ENCODE measurements around the gene SEC61A1.

The SEC61A1 gene

DNA sequence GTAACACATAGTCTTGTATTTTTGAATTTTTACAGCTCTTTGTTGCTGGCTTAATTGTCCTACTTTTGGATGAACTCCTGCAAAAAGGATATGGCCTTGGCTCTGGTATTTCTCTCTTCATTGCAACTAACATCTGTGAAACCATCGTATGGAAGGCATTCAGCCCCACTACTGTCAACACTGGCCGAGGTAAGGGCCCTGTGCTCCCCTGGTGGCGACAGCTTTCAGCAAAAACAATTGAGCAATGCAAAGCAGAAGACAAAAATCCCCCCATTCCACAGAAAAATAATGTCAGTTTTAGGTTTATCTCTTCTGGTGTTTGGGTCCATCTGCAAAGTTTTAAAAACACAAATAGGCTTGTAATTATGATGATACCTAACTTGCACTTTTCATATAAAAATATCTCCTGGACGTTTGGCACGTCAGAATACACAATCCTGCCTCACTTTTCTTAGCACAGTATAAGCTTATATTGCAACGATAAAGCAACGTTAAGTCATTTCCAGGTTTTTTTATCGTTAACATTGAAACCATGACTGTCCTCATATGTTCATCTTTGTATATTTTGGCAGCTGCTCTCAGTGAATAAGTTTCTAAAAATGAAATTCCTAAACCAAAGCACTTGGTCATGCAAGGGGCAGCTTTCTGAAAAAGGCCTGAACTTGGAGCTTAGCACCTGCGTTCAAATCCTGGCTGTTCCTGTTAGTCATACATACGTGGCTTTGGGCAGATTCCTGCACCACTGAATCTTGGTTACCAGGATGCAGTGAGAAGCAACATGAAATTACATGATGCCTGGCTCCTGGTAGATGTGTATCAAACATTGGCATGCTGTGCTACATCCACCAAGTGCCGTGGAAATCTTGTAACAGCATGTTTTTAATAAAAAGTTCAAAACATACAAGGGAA lies 8.5 kb downstream of the SEC61A1 start:
- DNase-seq = no peak

DNA sequence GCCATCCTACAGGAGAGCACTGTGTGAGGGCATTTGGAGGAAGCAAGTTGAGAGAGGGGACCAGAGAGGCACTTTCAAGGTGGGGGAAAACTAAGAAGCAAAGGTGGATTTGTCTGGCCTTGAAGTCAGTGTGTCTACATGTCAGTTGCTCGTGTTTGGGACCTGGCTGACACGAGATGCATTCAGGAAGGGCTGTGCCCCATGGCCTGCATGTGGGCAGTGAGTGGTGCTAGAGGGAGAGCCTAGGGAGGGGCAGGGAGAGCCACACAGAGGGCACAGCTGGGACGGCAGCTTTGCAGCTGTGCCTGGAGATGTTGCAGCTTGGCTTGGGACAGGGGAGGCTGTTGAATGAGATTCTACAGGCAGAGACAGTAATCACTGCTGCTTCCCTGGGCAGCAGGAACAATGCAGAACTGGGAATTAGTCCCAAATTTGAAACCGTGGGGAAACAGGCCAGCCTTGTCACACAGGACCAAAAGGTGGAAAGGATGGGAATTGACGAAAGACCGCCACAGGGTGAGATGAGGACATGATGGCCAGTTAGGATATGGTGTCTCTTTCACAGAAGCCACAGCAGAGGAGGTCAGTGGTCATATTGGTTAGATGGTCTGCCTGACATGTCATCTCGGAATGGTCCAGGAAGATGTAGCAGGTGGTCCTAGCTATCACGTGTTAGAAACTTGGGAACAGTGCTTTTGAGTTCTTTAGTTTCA lies 10.0 kb downstream of the SEC61A1 start:
- DNase-seq = no peak

DNA sequence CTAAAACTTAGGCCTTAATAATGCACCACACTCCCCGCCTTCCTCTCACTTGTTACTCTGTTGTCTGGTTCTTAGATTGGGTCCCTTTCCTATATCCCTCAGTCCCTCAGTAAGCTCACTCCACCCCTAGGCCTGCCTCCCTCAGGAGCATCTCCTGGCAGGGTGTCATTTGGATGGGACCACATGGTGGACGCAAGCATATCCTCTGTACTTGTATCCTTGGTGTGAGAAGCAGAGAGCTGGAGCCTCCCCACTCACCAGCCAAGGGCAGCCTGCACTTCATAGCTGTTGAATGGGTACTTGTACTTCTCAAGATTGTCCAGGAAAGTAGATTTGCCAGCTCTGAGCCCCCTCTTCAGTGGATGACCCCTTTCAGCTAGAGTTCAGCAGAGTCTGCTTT lies 11.6 kb downstream of the SEC61A1 start:
- DNase-seq = no peak

DNA sequence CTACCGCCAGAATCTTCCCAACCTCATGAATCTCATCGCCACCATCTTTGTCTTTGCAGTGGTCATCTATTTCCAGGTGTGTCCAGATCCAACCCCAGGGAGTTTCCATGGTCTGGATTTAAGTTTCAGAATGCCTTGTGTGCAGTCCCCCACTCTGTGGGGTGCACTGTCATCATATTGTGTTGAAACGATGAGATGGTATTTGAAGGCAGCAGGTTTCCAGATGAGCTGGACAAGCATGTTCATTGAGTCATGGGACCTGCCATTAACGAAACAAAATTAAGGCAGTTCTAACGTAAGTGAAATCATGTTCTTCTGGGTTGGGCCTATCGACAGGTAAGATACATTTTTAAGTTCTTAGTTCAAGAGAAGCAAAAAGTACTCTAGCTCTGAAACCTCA lies 12.7 kb downstream of the SEC61A1 start:
- DNase-seq = no peak

DNA sequence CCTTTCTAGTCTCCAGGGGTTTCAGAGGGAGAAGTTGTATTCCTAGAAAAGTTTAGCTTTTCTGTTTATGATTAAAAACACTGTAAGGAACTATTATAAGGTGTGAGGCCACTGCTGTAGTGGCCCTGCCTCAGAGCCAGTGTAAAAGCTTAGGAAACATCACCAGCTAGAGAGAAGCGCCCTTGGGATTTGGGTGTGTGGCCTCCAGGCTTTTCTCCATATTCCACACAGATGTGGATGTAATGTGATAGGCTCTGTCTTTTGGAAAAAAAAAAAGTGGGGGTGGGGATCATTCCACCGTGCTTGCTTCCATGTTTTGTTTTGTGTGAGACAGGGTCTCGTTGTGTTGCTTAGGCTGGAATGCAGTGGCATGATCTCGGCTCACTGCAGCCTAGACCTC lies 13.9 kb downstream of the SEC61A1 start:
- DNase-seq = no peak

DNA sequence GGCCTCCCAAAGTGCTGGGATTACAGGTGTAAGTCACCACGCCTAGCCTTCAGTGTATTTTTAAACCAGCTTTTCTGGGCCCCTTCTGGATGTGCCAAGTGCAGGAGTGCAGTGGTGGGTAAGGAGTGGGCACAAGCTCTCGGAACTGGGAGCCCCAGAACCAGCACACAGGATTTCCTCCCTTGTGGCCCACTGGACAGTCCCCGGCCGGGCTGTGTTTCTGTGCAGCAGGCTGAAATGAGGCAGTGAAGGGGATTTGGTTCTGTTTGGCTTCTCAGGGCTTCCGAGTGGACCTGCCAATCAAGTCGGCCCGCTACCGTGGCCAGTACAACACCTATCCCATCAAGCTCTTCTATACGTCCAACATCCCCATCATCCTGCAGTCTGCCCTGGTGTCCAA lies 14.4 kb downstream of the SEC61A1 start:
- DNase-seq = no peak

DNA sequence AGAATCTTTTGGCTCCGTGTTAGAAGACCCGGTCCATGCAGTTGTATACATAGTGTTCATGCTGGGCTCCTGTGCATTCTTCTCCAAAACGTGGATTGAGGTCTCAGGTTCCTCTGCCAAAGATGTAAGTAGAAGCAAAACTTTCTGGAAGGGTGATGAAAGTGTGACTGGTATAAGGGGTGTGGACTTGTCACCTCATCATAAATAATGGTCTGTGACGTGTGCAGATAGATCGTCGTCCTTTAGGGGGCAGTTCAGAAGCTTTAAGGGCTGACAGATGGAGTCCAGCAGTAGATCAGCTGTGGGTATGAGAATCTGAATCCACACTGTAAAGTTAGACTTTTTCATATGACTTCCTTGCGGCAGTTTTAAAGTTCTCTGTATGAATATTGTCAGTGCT lies 15.3 kb downstream of the SEC61A1 start:
- no peak for DNase-seq

DNA sequence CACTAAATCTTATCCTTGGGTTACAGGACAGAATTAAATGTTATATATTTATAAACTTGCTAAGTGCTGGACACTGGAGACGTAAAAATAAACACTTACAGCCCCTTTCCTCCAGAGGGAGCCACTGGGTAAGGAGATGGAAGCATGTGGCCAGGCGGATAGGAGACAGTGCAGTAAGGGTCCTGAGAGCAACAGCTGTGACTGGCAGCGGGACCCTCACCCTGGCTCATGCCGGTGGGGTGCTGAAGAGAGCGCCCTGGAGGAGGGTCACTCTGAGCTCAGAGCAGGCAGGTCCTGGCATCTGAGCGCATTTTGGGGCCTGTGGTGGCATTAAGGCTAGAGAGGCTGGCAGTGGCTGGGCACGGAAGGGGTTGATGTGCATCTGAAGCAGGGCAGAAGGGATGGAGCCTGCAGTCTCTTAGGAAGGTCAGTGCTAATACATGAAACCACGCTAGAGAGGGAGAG lies 16.0 kb downstream of the SEC61A1 start:
- no peak for DNase-seq

DNA sequence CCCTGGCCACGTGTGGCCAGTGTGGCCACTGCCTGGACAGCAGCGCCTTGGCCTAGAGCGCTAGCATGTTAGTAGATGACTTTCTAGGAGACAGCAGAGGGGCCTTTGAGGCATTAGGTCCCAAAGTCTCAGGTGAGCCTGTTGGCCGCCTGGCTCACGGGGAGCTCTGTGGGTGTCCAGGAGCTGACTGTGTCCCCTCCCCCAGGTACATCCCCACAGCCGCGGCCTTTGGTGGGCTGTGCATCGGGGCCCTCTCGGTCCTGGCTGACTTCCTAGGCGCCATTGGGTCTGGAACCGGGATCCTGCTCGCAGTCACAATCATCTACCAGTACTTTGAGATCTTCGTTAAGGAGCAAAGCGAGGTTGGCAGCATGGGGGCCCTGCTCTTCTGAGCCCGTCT lies 17.0 kb downstream of the SEC61A1 start:
- no peak for DNase-seq

DNA sequence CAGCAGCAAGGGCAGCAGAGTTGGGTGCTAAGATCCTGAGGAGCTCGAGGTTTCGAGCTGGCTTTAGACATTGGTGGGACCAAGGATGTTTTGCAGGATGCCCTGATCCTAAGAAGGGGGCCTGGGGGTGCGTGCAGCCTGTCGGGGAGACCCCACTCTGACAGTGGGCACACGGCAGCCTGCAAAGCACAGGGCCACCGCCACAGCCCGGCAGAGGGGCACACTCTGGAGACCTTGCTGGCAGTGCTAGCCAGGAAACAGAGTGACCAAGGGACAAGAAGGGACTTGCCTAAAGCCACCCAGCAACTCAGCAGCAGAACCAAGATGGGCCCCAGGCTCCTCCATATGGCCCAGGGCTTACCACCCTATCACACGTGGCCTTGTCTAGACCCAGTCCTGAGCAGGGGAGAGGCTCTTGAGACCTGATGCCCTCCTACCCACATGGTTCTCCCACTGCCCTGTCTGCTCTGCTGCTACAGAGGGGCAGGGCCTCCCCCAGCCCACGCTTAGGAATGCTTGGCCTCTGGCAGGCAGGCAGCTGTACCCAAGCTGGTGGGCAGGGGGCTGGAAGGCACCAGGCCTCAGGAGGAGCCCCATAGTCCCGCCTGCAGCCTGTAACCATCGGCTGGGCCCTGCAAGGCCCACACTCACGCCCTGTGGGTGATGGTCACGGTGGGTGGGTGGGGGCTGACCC lies 18.8 kb downstream of the SEC61A1 start:
- no peak for DNase-seq

DNA sequence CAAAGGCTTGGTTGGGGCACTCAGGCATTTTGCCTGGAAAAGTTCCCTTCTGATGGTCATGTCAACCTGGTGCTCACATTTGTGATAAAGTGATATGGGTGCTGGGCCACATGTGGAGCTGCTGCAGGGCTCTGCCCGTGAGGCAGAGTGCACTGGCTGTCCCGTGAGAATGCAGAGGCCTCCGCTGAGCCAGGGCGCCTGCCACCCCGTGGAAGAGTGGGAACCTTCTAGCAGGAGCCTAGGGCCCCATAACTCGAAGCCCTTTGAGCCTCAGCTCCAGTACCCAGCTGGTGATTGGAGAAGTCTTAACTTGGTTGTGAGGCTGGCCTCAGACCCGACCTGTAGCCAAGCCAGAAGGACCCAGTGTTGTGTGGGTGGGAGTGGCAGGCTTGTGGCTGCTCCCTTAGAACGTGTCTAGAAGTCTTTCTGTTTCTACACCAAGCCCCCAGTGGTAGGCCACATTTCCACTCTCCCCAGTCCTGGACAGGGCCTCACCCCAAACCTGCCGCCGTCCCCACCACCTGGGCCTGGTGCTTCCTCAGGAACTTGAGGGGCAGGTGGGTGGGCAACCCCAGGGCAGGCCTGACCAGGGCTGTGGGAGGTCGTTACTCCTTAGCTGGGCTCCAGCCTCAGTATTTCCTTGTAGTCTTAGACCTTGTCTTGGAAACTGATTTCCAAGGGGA lies 19.7 kb downstream of the SEC61A1 start:
- DNase-seq = no peak

DNA sequence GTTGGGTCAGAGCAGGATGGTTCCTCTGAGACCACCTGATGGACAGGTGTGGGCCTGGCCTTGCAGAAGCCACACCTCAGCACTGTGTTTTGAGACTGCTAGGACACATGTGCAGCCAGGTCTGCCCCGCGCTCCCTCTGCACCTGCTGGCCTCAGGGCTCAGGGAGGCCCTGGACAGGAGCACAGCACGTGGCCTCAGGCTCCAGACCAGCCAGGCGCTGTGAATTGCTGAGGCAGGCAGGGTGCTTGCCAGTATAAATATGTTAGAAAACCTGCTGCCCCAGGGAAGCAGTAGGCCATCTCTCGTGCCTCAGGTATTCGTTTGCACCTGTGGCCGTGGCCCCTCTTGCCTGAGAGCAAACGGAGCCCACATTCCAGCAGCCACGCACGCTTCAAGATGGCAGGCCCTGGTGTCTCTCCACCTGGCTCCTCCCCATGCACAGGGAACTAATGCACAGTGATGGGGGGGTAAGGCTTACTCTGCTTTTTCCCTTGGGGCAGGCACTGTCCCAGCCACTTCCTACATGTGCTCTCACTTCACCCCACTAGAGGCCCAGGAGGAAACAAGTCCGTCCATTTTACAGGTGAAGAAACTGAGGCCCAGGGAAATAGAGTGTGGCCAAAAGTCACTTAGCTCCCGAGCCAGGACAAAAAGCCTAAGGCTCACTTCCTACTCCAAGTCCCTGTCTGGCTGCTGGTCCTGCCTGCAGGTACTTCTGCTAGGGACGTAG lies 20.4 kb downstream of the SEC61A1 start:
- no peak for DNase-seq

DNA sequence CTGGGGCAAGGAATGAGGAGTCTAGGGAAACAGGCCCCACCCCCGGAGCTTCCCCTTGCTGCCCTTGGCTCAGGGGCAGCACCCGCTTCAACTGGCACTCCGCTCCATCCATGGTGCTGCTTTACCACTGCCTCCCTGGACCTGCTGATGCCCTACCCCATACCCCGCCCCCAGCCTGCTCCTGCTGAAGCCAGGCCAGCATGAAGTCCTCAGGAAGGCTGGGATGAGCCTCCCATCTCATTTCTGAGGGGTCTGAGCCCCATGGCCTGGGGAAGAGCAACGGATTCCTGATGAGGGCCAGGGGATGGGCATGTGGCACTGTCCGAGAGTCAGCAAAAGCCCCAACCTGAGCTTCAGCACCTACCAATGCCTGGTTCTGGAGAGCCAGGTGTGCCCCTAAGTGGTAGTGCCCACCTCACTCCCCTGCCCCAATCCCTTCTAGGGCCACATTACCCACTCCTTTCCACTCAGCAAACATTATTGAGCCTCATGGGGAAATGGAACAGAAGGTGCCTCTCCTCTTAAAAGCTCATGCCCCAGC lies 21.0 kb downstream of the SEC61A1 start:
- DNase-seq = no peak

DNA sequence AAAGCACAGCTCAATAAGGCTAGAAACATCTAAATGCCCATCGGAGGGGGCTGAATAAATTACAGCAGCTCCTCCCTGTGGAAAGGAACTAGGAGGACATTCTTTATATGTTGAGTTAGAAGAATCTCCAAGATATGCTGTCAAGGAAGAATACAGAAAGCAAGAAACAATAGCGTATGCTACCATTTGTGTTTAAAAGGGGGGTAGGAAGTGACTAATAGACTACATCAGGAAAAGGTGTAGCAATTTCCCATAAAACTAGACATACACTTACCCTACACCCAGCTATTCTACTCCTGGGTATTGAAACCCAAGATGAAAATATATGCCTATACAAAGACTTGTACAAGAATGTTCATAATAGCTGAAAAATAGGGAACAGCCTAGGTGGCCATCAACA lies 21.6 kb downstream of the SEC61A1 start:
- no peak for DNase-seq

DNA sequence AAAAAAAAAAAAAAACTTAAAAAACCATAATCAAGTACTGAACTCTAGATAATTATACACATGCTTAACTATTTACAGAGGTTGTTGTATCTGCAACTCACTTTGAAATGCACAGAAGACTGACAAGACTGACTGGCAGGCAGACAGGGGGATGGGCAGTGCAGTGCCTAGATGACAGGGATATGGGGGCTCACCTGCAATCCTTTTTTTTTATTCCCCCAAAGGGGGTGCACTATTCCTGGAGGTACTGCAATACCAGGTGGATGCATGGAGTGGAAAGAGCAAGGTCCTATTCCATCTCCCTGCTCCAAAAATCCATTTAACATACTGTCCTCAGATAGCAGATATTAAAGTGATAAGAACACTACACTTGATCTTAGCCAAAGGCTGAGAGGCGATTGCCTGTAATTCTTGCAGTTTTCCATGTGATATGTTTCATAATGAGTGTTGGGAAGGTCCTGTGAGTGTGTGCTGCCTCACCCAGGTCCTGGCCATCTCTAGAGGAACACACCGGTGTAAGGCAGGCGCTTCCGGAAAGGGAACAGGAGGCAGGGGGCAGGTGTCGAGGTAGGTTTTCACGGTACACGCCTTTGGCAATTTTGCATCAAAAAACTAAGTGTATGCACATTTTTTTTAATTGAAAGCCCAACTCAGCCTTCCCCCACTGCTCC lies 22.7 kb downstream of the SEC61A1 start:
- DNase-seq = no peak

DNA sequence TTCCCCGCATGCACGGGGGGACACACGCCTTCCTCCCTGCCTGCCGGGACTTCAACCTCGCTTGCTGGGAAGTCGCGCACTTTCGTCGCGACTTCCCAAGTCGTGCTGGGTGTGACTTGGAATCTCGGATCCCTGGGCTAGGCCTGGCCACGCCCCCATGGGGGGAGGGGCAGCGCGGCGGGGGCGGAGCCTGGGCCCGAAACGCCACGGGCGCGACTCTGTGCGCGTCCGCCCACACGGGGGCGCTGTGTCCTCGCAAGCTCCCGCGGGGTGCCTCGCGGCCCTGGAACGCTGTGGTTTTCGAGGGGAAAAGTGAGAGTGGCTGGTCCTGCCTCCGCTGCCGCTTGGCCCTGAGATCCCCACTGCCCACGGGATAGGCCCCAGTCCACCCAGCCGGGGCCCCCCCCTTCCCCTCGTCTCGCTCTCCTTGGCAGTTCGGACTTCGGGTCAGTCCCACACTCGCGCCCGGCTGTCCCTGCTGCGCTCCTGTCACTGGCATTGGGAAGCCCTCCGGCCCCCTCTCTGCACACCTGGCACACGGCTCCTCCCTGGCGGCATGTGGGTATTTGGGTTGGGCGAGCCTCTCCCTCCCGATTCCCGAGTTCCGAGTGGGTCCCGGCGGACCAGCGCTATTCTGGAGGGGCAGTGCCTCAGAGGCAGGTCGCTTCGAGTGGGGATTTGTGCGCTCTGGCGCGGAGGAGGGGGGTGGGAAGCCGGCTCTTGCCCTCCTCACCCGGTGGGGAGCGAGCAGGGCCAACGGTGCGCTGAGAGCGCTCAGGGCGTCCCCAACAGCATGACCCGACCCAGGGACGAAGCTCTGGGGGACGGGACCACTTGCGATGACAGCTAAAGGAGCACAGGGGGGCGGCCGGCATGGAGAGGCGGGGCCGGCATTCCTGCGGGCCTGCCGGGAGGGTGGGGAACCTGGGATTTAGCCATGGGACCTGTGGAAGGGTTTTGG lies 23.6 kb downstream of the SEC61A1 start:
- DNase-seq = no peak

DNA sequence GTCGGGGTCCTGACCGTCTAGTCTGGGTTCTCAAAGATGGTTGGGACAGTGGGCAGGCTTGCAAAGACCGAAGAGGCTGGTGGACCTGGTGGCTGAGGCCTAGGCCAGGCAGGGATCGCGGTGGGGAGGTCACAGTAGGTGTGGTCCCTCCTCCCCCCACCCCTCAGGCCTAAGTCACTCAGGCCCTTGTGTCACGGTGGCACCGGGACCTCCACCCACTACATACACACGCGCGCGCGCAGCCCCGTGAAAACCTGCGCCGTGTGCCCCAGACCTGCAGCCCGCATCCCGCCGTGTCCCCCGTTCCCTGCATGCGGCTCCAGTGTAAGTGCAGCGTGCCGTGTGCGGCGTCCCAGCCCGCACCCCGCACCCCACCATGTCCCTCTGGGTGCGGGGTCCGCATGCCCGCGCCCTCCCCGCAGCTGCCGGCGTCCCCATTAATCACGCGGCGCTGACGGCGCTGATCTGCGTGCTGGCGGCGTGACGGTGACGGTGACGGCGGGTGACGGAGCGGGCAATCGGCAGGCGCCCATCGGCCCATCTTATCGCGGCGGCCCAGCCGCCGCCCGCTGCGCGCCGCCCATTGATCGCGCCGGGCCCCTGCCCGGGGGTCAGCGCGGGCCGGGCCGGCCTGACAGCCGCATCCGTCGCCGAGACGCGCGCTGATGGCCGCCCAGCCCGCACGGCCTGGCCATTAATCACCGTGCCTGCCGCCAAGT lies 24.4 kb downstream of the SEC61A1 start:
- DNase-seq = no peak

DNA sequence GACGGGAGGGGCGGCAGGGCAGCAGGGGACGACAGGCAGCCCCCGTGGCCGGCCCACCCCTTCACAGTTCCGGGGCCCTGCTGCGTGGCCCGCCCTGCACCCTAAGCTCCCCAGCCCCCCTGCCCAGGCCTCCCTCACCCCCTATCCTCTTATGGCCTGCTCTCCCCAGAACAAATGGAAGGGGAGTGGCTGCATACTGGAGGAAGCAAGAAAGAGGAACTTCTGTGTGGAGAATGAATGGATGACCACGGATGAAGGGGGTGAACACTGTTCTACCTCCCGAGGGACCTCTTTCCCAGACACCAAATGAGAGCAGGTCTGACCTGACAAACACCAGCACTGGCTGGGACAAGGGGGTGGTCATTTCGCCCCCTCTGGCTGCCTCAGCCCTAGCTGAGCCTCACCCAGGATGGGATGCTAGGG lies 25.0 kb downstream of the SEC61A1 start:
- DNase-seq = no peak

DNA sequence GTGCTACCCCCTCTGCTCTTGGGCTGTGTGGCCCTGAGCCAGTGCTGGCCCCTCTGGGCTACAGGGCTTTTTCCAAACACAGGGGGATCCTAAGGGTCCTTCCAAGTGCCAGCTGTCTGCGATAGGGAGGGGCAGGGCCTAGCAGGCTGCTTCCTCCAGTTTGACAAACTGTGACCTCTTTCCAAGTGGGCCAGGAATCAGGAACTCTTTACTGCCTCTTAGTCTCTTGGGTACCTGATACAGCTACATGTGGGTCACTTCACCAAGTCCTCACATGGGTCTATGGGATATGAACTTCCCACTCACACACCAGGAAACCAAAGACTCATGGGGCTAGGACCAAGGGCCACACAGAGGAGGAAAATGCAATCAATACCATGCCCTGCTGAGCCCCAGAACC lies 25.4 kb downstream of the SEC61A1 start:
- no peak for DNase-seq

DNA sequence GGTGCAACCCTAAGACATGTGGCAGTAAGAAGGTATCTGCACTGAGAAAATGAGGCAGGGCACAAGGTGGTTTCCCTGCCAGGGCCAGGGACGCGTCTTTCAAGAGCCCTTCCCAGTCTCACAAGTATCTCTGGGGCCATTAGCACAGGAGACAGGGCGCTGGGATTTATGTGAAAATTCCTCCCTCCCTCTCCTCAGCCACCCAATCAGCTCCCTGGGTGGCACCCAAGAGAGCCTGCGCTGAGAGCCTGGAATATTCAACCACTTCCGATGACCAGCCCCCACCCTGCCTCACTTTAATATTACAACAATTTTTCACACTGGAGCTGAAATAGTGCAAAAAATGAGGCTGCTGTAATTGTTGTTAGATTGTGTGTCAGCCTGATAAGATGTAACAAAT lies 26.1 kb downstream of the SEC61A1 start:
- no peak for DNase-seq

Data from NCI-H1436 treated with DMSO at 0.1 percent for 48 hours (cell line).